ENCODE results near the gene ANXA5. TPM values are rescaled to one million over a fixed set of nuclear protein-coding genes. Genes with fewer than 3 reads are reported as not detected.

Gene ANXA5
- total and polyA plus RNA-seq, 2 donors (not counting 1 experiment from before 2014, with no cell fraction given): 42.4 to 67.8 TPM

DNA sequence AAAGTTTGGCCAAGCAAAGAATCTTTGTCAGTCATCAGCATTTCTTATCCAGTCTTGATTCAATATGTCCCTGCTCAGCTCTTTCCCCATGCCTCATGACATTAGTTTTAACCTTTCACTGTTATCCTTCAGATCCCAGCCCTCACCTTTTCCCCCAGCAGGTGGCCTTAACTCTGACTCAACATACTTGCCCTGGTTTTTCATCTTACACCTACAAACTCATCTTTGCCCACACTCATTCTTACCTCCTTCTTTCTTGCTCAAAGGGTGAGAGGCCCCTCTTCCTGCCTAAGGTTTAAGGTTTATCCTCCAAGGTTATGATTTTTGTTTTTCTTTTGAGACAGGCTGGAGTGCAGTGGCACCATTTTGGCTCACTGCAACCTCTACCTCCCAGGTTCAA lies 10.6 kb upstream of the ANXA5 start:
- ChIA-PET CTCF (no interaction called here), POLR2A (no interaction called here)
- H3K9ac ChIP-seq (ENCODE audit: low read length): no peak overlapping the region
- H3K27me3 ChIP-seq (replicated peaks in 1 of 4; ENCODE audit: control extremely low read depth in 1 of 4, control insufficient read depth in 3 of 4, insufficient read depth in 4 of 4, low read length in 3 of 4): peaks cover 0 to 19% (median 11%) of the 10 kb centered on the region in 4 experiments
- H3K27ac ChIP-seq (ENCODE audit: low read length in 2 of 2): no peak overlapping the region
- no peaks in the 10 kb centered on the region for H3K9me3 ChIP-seq (ENCODE audit: control extremely low read depth in 1 of 3, control insufficient read depth in 2 of 3, insufficient read depth in 1 of 3, low read length in 2 of 3)
- Mint-ChIP-seq H3K4me1 (peaks cover 6% of the 10 kb centered on the region), H3K9me3 (ENCODE audit: insufficient read depth) (no peaks in the 10 kb centered on the region), H3K27me3 (peaks cover 51% of the 10 kb centered on the region), H3K27ac (no peak overlapping the region), H3K4me3 (no peak overlapping the region)
- H2AFZ ChIP-seq (ENCODE audit: insufficient read depth, low read depth, low read length, poor library complexity, severe bottlenecking): no peak overlapping the region
- ATAC-seq (ENCODE audit: low read depth) (no peak), DNase-seq (no peak)
- intact Hi-C loops (cut with micrococcal nuclease): no loop called here
- H3K4me2 ChIP-seq (replicated peaks; ENCODE audit: low read depth, low read length, poor library complexity, severe bottlenecking): no peak overlapping the region
- no peaks in the 10 kb centered on the region for H3K79me2 ChIP-seq (ENCODE audit: control insufficient read depth, insufficient read depth, low read length)
- no peaks in the 10 kb centered on the region for H3K36me3 ChIP-seq (replicated peaks in 1 of 2; ENCODE audit: control extremely low read depth in 1 of 2, control insufficient read depth in 1 of 2, extremely low read depth in 1 of 2, insufficient read depth in 2 of 2, low read length in 1 of 2)
- H3K4me1 ChIP-seq (ENCODE audit: control insufficient read depth in 2 of 2, insufficient read depth in 2 of 2, low read length in 2 of 2): peaks cover 3 to 5% of the 10 kb centered on the region in 2 donors
- H4K20me1 ChIP-seq (ENCODE audit: control insufficient read depth, insufficient read depth, low read length, poor library complexity, severe bottlenecking): no peaks in the 10 kb centered on the region
- no peak overlapping the region for H3K4me3 ChIP-seq (ENCODE audit: control extremely low read depth in 1 of 5, extremely low read depth in 1 of 5, insufficient read depth in 1 of 5, low read depth in 2 of 5, low read length in 4 of 5)
- TF ChIP-seq CTCF (IDR thresholded peaks at IDR 0.05) (no peak), EZH2 (IDR thresholded peaks at IDR 0.05; ENCODE audit: borderline replicate concordance, insufficient read depth, low read depth, low read length, poor library complexity, severe bottlenecking) (no peak)

GRCh38 chr4:121706595-121707021 lies 9.8 kb upstream of the ANXA5 start:
- Histone ChIP-seq H2AFZ (ENCODE audit: insufficient read depth, low read depth, low read length, poor library complexity, severe bottlenecking) (no peak overlapping the region), H3K9ac (ENCODE audit: low read length) (no peak overlapping the region), H3K9me3 (ENCODE audit: control extremely low read depth in 1 of 3, control insufficient read depth in 2 of 3, insufficient read depth in 1 of 3, low read length in 2 of 3) (no peaks in the 10 kb centered on the region), H3K27ac (ENCODE audit: low read length in 2 of 2) (no peak overlapping the region), H3K79me2 (ENCODE audit: control insufficient read depth, insufficient read depth, low read length) (no peaks in the 10 kb centered on the region), H3K36me3 (replicated peaks in 1 of 2; ENCODE audit: control extremely low read depth in 1 of 2, control insufficient read depth in 1 of 2, extremely low read depth in 1 of 2, insufficient read depth in 2 of 2, low read length in 1 of 2) (no peaks in the 10 kb centered on the region), H3K4me2 (replicated peaks; ENCODE audit: low read depth, low read length, poor library complexity, severe bottlenecking) (no peak overlapping the region), H4K20me1 (ENCODE audit: control insufficient read depth, insufficient read depth, low read length, poor library complexity, severe bottlenecking) (no peaks in the 10 kb centered on the region), H3K27me3 (replicated peaks in 1 of 4; ENCODE audit: control extremely low read depth in 1 of 4, control insufficient read depth in 3 of 4, insufficient read depth in 4 of 4, low read length in 3 of 4) (peaks cover 0 to 14% (median 9%) of the 10 kb centered on the region in 4 experiments), H3K4me3 (ENCODE audit: control extremely low read depth in 1 of 5, extremely low read depth in 1 of 5, insufficient read depth in 1 of 5, low read depth in 2 of 5, low read length in 4 of 5) (no peak overlapping the region), H3K4me1 (ENCODE audit: control insufficient read depth in 2 of 2, insufficient read depth in 2 of 2, low read length in 2 of 2) (peaks cover 2 to 4% of the 10 kb centered on the region in 2 donors)
- Mint-ChIP-seq H3K4me3 (no peak overlapping the region), H3K9me3 (ENCODE audit: insufficient read depth) (no peaks in the 10 kb centered on the region), H3K4me1 (peaks cover 4% of the 10 kb centered on the region), H3K27me3 (peaks cover 46% of the 10 kb centered on the region), H3K27ac (no peak overlapping the region)
- no peak for TF ChIP-seq EZH2 (IDR thresholded peaks at IDR 0.05; ENCODE audit: borderline replicate concordance, insufficient read depth, low read depth, low read length, poor library complexity, severe bottlenecking)
- DNase-seq (no peak), ATAC-seq (ENCODE audit: low read depth) (no peak)
- intact Hi-C loops (cut with micrococcal nuclease): no loop called here
- ChIA-PET POLR2A (no interaction called here), CTCF (no interaction called here)
- 42% methylated on average over 4 of the region's 4 CpGs for WGBS (ENCODE audit: insufficient coverage)
